HS-5 (cell line): ENCODE measurements around the gene MAP4K2.

Experiments
- DNase-seq: peaks from one replicate; pipeline ENCODE4 v3.0.0-alpha.2; 2012; ENCODE audit warnings: low read depth

Gene MAP4K2

DNA sequence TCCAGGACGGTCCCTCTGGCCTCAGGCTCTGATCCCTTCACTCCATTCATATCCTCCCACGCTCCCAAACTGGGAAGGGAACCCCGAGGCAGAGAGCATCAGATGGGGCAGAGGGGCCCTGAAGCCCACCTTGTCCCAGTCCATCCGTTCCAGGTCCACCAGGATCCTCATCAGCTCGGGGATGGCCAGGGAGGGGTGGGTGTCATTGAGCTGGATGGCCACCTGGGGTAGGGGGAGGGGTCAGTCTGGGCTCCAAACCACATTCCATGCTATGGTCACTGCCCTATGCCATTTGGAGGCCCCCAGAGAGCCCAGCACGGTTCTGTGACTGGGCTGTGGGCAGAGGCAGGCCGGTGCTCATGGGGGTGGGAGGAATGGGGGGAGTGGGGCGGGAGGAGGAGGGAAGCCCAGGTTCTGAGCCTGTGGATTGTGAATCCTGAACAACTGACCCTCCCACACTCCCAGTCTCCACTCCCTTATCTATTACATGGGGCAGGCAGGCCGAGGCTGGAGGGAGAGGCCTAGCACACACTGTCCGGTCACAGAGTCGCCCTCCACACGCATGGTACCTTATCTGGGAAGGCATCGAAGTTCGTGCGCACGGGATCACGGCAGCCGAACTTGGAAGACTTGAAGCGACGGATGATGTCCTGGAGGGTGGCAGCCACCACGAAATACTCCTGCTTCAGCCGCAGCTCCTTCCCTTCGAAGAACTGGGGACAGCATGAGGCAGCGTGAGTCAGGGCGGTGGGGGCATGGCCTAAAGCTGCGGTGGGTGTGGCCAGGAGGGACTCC lies 48.7 kb downstream of the MAP4K2 start:
- DNase-seq: no peak

DNA sequence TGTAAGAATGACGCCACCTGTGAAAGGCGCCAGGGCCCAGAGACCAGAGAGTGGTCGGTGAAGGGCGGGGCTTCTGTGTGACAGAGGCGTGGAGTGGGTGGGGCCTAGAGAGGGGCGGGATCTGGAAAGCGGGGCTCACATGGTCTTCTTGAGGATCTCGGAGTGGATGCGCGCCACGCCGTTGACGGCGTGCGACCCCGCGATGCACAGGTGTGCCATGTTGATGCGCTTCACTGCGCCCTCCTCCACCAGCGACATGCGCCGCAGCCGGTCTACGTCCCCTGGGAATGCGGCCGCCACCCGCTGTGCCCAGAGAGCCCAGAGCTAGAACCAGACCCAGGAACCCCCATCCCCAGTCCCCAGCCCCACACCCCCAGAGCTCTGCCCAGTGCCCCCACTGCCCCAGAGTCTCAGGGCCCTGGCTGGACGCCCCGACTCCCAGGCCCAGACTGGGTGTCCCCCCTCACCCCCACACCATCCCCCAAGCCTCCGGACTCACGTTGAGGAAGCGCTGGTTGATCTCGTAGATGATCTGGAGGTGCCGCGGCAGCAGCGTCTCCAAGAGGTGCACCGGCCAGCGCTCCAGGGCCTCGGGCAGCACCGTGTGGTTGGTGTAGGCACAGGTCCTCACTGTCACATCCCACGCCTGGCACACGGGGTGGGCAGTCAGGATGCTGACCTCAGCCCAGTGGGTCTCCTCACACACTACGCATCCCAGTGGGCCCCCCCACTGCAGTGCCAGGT lies 49.5 kb downstream of the MAP4K2 start:
- no peak for DNase-seq

DNA sequence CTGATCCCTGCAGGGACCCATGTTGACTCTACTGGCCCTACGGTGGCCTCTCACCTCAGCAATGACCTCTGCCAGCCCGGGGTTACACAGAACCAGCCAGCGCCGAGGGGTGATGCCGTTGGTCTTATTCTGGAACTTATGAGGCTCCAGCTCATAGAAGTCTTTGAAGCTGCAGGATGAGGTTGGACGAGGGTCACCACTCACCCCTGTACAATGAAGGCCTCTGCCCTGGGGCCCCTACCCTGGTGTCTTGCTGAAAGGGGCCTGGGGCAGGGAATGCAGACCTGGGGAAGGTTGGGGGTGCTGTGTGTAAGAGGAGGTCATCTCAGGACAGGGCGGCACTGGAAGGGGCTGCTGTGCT lies 50.0 kb downstream of the MAP4K2 start:
- no peak for DNase-seq

DNA sequence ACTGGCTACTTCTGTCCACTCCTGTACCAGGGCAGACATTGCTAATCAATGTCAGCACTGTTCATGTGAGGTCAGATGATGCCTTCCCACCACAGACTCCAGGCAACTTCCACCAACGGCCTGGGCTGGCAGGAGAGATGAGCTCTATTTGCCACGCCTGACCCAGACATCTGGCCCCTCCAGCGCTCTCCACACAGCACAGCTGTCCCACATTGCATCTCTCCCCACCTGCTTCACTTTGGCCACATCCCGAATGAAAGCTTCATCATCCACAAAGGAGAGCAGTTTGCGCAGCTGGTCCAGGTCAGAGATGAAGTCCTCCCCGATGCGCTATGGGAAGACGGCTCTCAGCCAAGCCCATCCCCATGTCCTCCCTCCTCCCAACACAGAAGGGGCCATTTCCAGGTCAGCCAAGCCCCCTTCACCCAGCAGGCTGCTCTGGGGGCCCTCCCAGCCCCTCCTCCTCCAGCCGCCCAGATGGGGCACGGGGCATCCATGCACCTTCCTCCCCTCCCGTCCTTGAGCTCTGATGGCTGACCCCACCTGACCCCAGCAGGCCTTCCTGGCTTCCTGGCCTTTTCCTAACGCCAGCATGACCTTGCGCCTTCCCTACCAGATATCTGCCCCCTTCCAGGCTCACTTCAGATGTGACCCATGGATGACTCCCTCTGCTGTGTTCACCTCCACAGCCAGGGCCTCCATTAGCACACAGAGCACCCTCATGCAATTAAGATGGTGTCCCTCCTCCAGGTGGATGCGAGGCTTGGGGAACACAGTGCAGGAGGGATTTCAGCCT lies 50.6 kb downstream of the MAP4K2 start:
- DNase-seq: no peak

DNA sequence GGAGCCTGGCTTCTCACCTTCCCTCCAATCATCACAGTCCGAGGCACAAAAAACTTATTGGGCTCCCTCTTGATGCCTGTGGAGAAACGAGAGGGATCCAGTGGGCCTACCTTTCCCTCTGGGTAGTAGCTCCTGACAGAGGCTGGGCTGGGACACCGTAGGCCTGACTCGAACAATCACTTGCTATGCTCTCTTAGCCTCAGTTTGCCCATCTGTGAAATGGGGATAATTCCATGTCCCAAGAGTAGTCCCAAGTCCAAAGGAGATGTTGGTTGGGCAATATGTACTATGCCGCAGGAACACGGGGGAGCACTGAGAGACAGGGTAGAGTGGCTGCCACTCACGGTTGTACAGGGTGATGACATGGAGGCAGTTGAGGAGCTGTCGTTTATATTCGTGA lies 51.4 kb downstream of the MAP4K2 start:
- no peak for DNase-seq

DNA sequence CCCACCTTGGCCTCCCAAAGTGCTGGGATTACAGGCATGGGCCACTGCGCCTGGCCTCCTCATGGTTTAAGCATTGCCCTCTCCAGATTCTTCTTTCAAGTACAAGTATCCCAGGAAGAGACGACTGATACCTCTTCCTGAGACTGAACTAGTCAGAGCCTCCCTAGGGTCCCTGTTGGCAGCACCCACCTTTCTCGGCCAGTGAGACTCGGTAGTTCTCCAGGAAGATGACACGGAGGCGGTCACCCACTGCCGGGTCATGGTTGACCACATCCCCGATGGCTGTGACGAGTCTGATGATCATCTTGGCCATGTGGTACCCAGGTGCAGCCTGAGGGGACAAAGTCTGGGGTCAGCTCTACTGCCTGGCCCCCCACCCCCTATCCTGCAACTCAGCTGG lies 51.9 kb downstream of the MAP4K2 start:
- no peak for DNase-seq

DNA sequence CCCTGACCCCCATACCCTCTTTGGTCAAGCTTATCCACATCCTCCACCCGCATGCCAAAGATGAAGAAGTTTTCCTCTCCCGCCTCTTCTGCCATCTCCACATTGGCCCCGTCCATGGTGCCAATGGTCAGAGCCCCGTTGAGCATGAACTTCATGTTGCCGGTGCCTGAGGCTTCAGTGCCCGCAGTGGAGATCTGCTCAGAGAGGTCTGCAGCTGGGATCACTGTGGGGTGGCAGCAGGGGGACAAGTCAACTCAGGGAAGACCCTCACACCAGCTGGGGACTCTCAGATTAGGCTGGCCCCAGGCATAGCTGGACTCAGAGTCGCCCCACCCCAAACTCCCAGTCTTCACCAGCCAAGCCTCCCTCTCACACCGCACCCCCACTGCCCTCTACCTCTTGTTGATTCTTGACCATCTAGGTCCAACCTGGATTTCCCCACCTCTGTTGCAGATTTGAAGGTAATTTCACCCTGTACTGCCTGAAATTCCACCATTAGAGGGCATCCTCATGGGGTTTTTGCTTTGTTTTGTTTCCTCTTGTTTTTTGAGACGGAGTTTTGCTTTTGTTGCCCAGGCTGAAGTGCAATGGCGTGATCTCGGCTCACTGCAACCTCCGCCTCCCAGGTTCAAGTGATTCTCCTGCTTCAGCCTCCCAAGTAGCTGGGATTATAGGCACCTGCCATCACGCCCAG lies 52.5 kb downstream of the MAP4K2 start:
- DNase-seq: no peak

DNA sequence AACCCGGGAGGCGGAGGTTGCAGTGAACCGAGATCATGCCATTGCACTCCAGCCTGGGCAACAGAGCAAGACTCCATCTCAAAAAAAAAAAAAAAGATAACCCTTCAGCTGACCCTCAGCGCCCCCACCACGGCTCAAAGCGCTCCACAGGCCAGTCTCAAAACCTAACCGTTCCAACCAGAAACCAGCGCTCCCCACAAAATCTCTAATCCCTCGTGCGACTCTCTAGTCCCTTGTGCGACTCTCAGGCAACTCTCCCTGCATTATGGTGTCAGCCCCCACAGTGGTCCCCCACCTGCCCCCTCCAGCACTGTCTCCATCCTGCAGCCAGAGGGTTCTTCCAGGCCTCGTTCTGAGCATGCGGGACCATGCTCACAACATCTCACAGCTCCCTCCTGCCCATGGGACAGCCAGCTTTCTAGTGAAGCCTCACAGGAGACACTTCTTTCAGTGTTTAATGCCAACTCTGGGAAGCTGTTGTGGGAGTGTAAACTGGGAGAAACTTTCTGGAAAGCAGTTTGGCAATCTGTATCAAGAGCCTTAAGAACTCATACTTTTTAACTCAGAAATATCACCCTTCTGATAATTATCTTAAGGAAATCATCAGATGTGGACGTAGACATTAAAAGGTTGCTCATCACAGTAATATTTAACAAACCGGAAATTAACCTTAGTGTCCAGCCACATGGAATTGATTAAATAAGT lies 54.9 kb downstream of the MAP4K2 start:
- peak; percentile 77 for DNase-seq

DNA sequence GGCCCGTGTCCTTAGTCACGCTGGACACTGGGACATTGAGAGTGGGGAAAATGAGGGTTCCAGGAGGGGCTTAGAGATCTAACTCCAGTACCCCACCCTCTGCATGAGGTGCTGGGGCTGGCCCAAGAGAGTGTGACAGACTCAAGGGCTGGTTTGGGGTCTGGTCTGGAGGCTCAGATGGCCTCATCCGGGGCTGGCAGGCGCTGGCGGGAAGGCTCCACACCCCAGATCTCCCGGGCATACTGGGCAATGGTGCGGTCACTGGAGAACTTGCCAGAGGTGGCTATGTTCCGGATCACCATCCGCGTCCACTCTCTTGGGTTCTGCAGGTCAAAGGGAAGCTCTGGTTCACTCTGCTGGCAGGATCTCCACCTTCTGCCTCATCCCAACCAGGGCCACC lies 56.5 kb downstream of the MAP4K2 start:
- no peak for DNase-seq

DNA sequence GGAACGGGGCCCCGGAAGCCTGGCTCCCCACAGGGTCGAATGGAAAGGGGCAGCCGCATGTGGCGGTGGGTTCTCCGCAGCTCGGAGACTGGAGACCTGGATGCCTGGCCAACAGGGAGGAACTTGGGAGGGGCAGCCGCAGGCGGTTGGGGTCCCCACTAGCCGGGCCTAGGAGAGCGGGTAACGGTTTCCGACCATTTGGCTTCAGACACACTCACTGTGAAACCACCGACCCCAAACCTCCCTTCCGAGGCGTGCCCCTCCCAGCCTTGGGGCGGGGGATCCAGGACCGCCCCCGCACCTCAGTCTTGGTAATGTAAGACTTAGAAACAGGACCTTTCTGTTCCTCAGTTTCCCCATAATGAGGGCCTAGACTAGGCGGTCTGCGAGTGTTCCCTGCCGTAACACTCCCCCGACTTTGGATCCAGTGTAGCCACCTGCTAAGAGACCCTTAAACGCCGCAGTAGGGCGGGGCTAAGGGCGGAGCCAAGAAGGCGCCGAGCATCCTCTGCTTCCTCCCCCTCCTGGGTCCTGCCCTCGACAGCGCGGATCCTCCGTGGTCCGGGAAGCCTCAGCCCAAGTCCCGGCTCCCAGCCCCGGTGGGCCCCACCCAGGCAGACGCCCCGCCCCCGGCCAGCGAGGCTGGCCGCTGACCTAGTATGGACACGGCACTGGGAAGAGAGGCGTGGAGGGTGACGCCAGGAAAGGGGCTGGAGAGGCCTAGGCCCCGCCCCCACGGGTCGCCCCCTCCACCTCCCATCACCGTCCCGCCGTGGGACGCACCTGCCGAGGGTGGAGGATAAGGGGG lies 57.3 kb downstream of the MAP4K2 start:
- DNase-seq: no peak

DNA sequence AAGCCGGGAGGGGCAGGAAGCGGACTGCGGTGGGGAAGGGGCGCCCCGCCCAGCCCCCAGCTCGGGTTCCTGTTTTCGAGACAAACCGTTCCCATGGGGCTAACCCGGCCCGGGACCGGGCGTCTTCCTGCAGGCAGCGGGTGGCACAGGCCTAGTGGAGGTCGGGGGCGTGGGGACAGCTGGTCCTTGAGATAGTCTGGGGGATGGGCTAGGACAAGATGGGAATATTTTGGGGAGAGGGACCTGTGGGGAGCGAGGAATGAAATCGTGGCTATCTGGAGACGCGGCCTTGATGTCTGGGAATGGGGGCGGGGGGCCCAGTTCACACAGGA lies 57.9 kb downstream of the MAP4K2 start:
- no peak for DNase-seq

DNA sequence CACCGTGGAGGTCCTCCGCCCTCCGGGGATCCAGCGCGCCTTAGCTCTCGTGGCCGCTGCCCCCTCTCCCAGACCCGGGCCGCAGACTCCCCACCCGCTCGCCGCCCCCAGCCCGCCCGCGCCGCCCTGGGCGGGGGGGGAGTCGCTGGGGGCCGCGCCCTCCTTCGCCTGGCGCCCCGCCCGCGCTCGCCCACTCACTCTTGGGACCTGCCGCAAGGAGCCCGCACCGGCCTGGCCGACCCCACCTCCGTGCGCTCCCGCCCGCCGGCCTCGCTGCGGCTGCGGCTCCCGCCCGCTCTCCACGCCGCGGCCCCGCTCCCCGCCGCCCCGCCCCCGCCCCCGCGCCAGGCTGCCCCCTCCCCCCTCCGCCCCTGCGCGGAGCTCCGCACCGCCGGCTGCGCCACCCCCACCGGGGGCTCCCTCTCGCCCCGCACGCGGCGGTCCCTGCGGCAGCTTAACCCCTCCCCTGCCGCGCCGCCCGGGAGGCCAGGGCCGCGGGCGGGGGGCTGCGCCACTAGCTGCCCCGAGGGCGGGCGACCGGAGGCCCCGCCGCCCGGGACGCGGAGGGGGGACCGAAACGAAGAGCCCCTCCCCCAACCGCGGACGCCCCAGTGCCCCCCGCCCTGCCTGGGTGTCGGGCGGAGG lies 58.3 kb downstream of the MAP4K2 start:
- DNase-seq: no peak

DNA sequence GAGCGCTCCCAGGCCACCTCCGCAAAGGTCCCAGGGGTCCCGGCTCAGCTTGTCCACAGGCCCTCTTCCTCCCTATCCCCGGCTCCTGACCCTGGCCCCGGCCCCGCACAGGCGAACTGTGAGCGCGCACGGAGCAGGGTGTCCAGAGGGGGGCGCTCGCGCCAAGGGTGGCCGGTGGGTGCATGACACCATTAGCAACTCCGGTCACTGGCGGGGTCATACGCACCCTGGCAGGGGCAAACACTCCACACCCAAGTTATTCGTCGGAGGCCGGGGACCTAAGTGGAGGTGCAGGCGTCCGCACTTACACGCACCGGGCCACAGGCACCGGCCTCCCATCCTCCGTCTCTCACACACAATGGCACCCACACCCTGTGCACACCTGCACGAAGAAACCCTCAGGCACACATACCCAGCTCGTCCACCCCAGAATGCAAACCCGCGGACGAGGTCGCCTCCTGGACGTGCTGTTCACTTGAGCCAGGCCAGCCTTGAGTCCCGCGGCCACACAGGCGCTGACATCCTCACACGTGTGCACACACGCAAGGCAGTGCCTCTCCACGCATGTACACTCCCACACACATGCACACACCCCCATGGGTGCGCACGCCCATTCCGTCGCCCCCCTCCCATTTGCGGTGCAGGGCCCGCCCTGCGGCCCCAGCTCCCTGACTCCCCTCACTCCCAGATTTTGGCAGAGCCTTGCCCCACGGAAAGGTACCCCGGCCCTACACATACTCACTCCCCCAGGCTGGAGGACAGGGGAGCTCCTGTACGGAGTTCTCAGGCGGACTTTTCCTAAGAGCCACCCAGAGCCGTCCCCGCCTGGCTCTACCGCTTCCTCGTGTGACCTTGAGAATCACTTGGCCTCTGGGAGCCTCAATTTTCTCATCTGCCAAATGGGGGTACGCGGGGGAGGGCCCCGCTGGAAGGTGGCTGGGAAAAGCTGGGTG lies 59.1 kb downstream of the MAP4K2 start, which contains the start of gene RASGRP2:
Gene RASGRP2 (minus strand): TSS at position 552 of the 953 bp plus-strand sequence. CDS start 1,276 bp downstream, outside the sequence.
- no peak for DNase-seq

DNA sequence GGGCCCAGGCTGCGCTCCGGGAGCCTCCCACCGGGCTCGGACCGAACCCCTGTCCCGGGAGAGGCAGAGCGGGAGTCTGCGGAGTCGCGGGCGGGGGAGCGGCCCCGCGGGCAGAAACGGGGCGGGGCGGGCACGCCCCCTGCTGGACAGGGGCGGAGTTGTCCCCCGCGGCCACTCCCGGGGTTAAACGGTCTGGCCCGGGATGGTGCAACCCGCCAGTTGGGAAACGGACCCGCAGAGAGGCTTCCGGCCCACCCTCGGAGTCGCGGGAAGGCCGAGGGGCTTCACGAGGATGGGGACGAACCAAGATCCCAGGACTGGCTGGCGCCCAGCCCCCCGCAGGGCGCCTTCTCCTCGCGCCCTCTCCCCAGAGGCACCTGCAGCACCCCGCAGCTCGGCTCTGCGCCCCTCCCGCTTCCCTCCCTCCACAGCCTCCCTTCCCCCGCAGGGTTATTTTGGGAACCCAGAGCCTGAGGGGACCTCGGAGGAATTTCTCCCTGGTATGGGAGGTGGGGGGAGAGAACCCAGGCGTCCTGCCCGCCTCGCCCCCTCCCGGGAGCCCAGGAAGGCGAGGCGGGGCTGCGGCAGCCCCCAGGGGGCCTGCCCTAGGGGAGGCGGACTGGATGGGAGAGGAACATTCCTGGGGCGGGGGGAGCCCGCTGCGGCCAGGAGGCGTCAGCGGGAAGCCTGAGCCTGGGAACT lies 60.0 kb downstream of the MAP4K2 start:
- no peak for DNase-seq

DNA sequence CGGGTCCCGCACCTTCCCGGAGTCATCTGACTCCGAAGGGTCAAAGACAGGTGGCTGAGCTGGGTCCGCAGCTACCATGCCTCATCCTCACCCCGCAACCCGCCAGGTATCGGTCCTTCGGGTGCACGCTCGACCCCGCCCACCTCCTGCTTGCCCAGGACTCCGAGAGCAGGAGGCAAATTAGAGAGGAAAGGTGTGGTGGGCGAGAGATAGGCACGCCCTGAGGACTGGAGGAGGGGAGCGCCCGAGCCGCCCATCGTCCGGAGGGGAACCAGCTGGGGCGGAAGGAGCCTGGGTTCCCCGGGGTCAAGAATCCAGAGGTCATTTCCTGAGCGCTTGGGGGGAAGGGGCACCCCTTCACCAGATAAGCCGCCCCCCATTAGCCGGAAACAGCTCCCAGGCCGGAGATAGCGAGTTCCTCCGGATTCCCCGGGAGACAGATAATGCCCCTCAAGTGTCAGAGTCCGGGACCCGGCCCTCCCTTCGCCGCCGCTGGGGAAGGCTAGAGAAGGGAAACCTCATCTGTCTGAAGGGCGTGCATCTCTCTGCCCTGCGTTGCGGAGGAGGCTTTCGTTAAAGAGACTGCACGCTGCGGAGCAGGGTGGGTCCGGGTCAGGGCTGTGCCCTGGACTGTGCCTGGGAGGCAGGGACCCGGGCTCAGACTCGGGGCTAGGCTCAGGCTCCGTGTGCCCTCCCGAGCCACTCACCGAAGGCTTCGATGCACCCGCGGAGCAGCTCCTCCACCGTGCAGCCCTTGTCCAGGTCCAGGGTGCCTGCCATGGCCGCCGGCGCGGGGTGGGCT lies 60.7 kb downstream of the MAP4K2 start:
- no peak for DNase-seq

DNA sequence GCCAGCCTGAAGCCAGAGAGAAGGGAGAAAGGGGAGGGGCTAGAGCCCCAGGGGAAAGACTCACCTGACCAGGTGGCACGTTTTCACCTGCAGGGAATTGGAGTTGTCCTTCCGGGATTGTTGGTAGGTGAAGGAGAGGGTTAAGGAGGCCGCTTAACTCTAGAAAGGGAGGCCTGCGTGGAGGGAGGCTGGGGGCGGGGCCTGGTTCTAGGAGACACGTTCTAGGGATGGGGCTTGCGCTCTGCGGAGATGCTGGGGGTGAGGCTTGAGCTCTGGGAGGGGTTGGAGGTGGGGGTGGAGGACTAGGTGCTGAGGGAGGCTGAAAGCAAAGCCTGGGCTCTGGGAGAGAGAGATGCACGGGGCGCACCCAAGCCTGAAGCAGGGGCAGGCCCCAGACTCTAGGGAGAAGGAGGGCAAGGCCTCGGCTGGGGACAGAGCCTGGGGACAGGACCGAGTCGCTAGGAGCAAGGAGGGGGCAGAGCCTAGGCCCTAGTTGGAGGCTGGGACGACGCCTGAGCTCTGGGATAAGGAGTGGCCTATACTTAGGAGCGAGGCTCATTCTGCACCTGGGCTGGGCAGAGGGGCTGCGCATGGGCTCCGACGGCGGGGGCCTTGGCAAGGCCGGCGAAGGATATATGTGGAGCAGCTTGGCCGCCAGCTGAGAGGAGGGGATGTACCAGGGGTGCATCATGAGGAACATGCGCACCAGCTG lies 61.5 kb downstream of the MAP4K2 start:
- no peak for DNase-seq

DNA sequence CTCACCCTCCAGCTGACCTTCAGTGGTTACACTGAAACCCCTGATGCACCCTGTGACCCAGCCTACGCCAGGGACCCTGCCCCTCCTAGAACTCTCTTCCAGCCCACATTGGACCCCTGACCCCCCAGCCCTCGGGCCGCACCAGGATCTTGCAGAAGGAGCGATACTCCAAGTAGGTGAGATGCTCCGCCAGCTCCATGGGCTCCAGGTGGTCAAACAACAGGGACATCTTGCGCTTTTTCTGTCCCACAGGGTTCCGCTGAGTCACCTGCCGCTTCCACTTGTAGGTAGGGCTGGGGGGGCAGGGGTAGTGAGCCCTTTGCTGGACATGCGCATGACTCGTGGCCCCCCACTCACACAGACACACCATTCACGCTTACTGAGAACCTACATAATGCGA lies 63.1 kb downstream of the MAP4K2 start:
- DNase-seq: no peak
